GM04504 (cell line): ENCODE measurements around the gene INKA2.
A peak's percentile ranks its signal among the peaks of the same experiment; 100 is the strongest.
"Not testable (repeated sequence)": the region's sequence is repeated elsewhere in the genome, so short reads cannot be mapped to it uniquely, and the experiment has no call there.

Experiments
- DNase-seq: peaks from one replicate; pipeline ENCODE4 v3.0.0-alpha.2; 2012; ENCODE audit warnings: low read depth

Gene INKA2

GRCh38 chr1:111750856-111751255, 11.7 kb upstream of the INKA2 start:
- no peak for DNase-seq

GRCh38 chr1:111749628-111750027, 10.4 kb upstream of the INKA2 start:
- no peak for DNase-seq

- no peak for DNase-seq
Measured at GRCh38 chr1:111747947-111748346, 8.8 kb upstream of the INKA2 start.

DNA sequence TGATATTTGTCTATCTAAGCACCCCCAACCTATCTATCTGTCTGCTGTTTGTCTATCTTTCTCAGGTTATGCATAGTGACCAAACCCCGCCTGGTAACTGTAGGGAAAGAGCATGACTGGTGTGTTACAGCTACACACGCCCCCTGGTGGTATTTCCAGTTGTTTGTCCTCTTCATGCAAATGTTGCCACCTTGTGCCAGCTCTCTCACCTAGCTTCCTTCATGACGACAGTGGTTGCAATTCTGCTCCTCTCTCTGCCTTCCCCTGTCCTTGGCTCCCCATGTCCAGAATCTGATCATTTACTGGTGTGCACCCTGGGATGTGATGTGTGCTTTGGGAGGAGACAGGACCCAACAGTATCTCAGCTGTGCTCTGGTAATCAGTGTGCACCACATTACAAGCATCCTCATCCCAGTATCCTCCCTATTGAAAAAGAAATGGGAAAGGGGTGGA, 8.1 kb upstream of the INKA2 start:
- peak; percentile 41 for DNase-seq

- DNase-seq = no peak
Measured at GRCh38 chr1:111746614-111746999, 7.4 kb upstream of the INKA2 start.

- no peak for DNase-seq
Measured at GRCh38 chr1:111745675-111746613, 6.7 kb upstream of the INKA2 start.

GRCh38 chr1:111743679-111744101, 4.5 kb upstream of the INKA2 start:
- peak; percentile 24 for DNase-seq

GRCh38 chr1:111742938-111743549, 3.8 kb upstream of the INKA2 start:
- no peak for DNase-seq

GRCh38 chr1:111742292-111742691, 3.1 kb upstream of the INKA2 start:
- DNase-seq = not testable (repeated sequence)

DNA sequence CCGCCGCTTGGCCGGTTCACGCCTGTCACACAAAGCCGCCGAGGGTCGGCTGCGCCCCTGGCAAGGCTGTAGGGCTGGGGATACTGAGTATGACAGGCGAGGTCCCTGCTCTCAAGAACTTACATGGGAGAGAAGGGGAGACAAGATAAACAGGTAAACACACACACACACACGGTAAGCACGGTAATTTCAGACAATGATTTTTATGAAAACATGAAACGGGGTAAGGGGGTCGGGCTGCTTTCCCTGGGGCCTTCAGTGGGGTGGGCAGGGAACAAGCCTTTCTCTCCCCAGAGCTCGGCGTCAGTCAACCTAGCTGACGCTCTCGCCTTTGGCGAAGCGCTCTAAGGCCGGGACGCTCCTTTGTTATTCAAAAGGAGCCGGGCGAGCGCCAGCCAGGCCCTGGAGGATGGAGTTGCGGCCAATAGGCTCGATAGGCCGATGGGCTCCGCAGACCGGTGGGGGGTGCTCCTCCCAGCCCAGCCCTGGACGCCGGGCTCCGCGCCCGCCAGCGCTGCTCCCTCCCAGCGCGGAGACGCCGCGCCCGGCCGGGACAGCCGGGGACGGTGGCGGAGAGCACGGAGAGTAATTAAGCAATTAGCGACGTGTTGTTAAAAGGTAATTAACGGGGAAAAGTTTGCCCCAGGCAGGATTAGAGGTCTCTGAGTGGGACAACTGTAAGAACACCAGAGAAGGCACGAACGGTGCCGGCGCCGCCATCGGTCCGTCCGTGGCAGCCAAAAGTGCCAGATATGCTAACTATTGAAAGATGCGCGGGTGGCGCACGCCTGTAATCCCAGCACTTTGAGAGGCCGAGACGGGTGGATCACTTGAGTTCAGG, 950 bp upstream of the INKA2 start:
- DNase-seq = peak; percentile 42

GRCh38 chr1:111738436-111739193, 580 bp downstream of the INKA2 start:
- DNase-seq = peak; percentile 32

GRCh38 chr1:111738133-111738435, 1.1 kb downstream of the INKA2 start:
- no peak for DNase-seq

DNA sequence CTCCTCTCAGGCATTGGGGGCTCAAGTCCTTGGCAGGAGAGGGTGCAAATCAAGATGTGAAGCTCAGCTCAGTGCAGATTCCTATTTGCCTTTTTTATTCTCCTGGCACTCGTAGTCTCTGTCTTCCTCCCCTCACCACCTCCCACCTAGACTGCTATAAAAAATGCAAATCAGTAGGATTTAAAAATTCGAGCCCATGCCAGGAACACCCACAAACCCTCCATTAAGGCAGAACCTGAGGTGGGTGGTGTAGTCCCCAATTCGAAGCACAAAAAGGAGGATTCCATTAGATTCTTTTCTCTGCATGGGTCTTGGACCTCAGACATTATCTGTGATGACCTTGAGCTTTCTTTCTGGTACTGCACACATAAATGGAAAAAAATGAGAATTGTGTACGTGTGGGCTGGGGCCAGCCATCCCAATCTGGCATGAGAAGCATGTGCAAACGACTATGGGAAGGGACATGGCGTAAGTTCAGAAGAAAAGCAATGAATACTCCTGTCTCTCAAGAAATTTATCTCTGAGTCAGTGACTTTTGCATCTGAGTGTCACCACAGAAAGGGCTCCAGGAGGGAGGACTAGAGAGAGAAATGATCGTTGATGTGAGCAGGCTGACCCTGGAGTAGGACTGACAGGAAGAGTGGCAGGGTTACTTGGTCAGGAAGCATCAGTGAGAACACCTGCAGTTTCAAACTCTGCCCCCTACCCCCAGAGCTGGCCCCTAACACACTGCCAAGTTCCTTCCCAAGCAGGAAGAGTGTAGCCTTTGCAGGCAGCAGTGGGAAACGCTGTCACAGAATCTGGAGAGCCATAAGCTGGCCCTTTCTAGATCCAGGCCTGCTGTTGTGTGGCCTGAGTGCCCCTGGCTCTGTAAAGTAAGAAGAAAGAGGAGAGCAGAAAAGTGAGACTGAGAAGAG, 1.7 kb downstream of the INKA2 start:
- no peak for DNase-seq

GRCh38 chr1:111736548-111737215, 2.5 kb downstream of the INKA2 start:
- DNase-seq = no peak

- no peak for DNase-seq
Measured at GRCh38 chr1:111735858-111736544, 3.2 kb downstream of the INKA2 start.

DNA sequence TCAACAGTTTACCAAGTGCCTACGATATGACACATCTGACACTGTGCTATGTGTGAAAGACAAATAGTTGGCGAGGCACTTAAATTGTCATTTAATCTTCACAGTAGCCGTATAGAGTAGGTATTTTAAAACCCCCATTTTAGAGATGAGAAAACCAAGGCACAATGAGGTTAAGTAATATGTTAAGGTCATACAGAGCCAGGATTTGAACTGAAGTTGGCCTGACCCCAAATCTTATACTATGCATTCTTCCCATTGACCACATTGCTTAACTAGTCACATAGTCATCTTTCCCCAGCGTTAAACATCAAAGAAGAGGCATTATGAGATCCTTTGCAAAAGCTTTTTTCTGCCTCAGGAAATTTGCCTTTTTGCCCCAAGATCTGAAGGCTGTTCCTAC, 3.9 kb downstream of the INKA2 start:
- DNase-seq = no peak

GRCh38 chr1:111734856-111735255, 4.3 kb downstream of the INKA2 start:
- DNase-seq = no peak

DNA sequence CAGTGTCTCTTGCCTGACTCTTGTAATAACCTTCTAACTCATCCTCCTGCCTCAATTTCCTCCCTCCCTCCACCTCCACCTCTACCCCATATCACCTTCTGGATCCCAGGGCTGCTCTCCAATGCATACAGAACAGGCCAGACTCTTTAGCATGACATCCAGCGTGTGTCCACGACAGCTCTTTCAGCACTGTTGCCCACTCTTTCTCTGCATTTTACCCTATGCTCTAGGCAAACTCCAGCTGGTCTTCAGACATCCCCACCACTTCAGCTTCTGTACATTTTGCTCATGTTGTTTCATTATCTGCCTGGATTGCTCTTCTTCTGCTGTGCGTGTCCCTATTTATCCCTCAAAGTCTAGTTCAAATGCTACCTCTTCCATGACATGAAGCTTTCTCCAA, 4.8 kb downstream of the INKA2 start:
- no peak for DNase-seq

DNA sequence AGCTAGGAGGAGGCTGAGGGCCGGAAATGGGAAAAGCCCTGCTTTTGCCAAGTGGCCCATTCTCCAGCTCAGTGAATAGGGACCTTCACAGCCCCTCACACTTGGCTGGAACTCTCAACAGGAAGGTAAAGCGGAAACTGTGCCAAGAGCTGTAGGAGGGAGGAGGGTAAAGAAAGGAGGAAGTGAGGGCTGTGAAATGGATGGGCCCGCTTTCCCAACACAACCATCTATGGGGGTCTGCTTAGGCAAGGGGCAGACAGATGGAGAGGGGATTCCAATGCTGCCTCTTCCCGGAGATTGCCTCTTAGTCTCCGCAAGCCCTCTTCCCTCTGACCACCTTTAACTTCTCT, 5.2 kb downstream of the INKA2 start:
- no peak for DNase-seq
